CD8-positive, alpha-beta memory T cell (primary cell): ENCODE measurements around the gene TAC3. TPM values are rescaled to one million over a fixed set of nuclear protein-coding genes. Genes with fewer than 3 reads are reported as not detected.
"Not testable (repeated sequence)": the region's sequence is repeated elsewhere in the genome, so short reads cannot be mapped to it uniquely, and the experiment has no call there.

Experiments
- CTCF ChIA-PET: fragments of 350-600 bp; sonication (Branson Sonifier 250); formaldehyde crosslinking; loops from one replicate; lab custom pipeline; 2021; ENCODE audit warnings: antibody characterized with exemption; lab: Charles Lee
- POLR2A ChIA-PET: fragments of 350-600 bp; sonication (Branson Sonifier 250); formaldehyde crosslinking; loops from one replicate; lab custom pipeline; 2021; ENCODE audit warnings: antibody characterized with exemption; lab: Charles Lee
- DNase-seq, 5 donors: peaks; one replicate each; pipeline versions ENCODE4 v3.0.0 to v3.0.0-alpha.2; 2020 to 2022; ENCODE audit warnings: mixed read lengths in 1 of 5
- H3K27ac ChIP-seq: one replicate; pipeline ENCODE4 v1.7.0; 2013; ENCODE audit warnings: low read depth, mild to moderate bottlenecking, low read length, moderate library complexity
- H3K27me3 ChIP-seq: 2 replicates; pipeline ENCODE4 v1.7.0; 2013; ENCODE audit warnings: low read length, mild to moderate bottlenecking; ENCODE audit not compliant: insufficient read depth, poor library complexity, severe bottlenecking
- H3K36me3 ChIP-seq: 2 replicates; pipeline ENCODE4 v1.7.0; 2013; ENCODE audit warnings: mild to moderate bottlenecking, low read length, moderate library complexity; ENCODE audit not compliant: insufficient read depth
- H3K4me1 ChIP-seq: 2 replicates; pipeline ENCODE4 v1.7.0; 2013; ENCODE audit warnings: mild to moderate bottlenecking, low read length, moderate library complexity; ENCODE audit not compliant: insufficient read depth
- H3K4me3 ChIP-seq: 2 replicates; pipeline ENCODE4 v1.7.0; 2013; ENCODE audit warnings: mild to moderate bottlenecking, low read length
- H3K9me3 ChIP-seq: 2 replicates; pipeline ENCODE4 v1.7.0; 2013; ENCODE audit warnings: mild to moderate bottlenecking, low read length
- H3K27ac Mint-ChIP-seq, 8 donors: one replicate each; pipeline ENCODE4 v1.8.0; 2020 to 2021; ENCODE audit warnings: mixed read lengths in 8 of 8, mild to moderate bottlenecking in 6 of 8, inconsistent platforms in 3 of 8, moderate library complexity in 3 of 8
- H3K27me3 Mint-ChIP-seq, 2 donors: one replicate each; pipeline ENCODE4 v1.8.0; 2020 to 2021; ENCODE audit warnings: mixed read lengths in 2 of 2, mild to moderate bottlenecking in 1 of 2, moderate library complexity in 1 of 2
- H3K36me3 Mint-ChIP-seq, 3 donors: one replicate each; pipeline ENCODE4 v1.8.0; 2020 to 2021; ENCODE audit warnings: mixed read lengths in 3 of 3, inconsistent platforms in 1 of 3, mild to moderate bottlenecking in 1 of 3
- H3K4me1 Mint-ChIP-seq, 3 donors: one replicate each; pipeline ENCODE4 v1.8.0; 2020 to 2021; ENCODE audit warnings: mixed read lengths in 3 of 3, inconsistent platforms in 1 of 3, mild to moderate bottlenecking in 1 of 3
- H3K4me3 Mint-ChIP-seq, 7 donors: one replicate each; pipeline ENCODE4 v1.8.0; 2020 to 2021; ENCODE audit warnings: mixed read lengths in 7 of 7, mild to moderate bottlenecking in 6 of 7, moderate library complexity in 4 of 7, inconsistent platforms in 2 of 7
- H3K9me3 Mint-ChIP-seq, 5 donors: one replicate each; pipeline ENCODE4 v1.8.0; 2020 to 2022; ENCODE audit warnings: mixed read lengths in 5 of 5, mild to moderate bottlenecking in 3 of 5, moderate library complexity in 2 of 5, inconsistent platforms in 1 of 5
- polyA plus RNA-seq: library from polyadenylated mRNA; unstranded; fragments of 300-500 nt; fragmentation: Illumina TruSeq; gene quantifications from one replicate; pipeline ENCODE4 v1.2.3, GENCODE V29; 2021
- total RNA-seq, 2 experiments: library from RNA; stranded (reverse); gene quantifications; one replicate each; pipeline ENCODE4 v1.2.3, GENCODE V29; 2021

Gene TAC3
- total and polyA plus RNA-seq, 3 experiments from 2014 or later: not detected

DNA sequence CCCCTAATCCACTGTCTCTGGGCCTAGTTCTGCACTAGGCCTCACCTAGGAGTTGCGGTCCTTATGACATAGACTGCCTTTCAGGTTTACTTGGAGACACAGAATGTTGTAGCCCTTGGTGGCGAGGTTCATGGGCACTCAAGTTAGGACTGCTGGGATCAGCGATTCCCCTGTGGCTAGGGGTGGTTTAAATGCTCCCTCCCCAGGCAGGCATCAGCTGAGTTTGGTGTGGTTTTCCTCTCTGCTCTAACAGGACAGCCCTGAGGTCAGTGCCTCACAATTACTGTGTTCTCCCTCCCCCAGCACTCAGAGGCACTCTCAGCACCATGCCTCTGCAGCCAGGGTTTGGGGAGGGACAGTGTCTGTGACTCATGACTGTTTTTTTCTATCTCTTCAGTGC is 36.7 kb downstream of the TAC3 start:
- POLR2A ChIA-PET: no interaction called here
- Mint-ChIP-seq H3K27me3 (no peaks in the 10 kb centered on the region), H3K9me3 (peaks cover 0 to 3% (median 0%) of the 10 kb centered on the region in 5 donors)

DNA sequence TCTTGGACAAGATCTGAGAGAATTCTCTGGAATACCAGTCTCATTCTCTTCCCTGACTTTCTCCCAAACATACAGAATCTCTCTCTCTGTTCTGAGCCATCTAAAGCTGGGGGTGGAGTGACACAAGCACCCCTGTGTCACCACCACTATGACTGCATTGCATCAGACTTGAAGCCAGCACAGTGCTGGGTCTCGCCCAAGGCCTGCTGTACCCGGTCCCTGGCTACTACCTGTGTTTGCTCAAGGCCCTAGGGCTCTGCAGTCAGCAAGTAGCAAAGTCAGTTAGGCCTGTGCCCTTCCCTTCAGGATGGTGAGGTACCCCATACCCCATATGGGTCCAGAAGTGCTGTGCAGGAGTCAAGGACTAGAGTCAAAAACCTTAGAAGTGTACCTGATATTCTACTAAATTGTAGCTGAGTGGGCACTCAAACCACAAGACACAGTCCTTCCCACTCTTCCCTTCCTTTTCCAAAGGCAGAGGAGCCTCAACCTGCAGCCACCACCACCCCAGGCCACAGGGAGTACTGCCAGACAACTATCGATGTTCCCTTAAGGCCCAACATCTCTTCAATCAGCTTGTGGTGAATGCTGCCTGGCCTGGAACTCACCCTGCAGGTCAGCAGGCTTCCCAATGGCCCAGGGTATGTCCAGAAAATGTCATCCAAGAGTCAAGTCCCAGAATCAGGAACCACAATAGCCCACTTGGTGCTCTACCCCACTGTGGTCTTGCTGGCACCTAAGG is 37.8 kb downstream of the TAC3 start:
- H3K27ac ChIP-seq: no peak overlapping the region
- H3K4me1 ChIP-seq: no peaks in the 10 kb centered on the region
- Mint-ChIP-seq H3K36me3 (peaks cover 0 to 3% (median 0%) of the 10 kb centered on the region in 3 donors), H3K4me3 (no peak overlapping the region), H3K4me1 (no peaks in the 10 kb centered on the region), H3K9me3 (peaks cover 0 to 3% (median 0%) of the 10 kb centered on the region in 5 donors), H3K27ac (peak overlapping the region in 2 of 8 donors; percentile 33 to 77), H3K27me3 (no peaks in the 10 kb centered on the region)
- no peaks in the 10 kb centered on the region for H3K9me3 ChIP-seq
- H3K36me3 ChIP-seq: no peaks in the 10 kb centered on the region
- H3K4me3 ChIP-seq: no peak overlapping the region
- DNase-seq: no peak
- CTCF ChIA-PET: no interaction called here
- POLR2A ChIA-PET: no interaction called here
- no peaks in the 10 kb centered on the region for H3K27me3 ChIP-seq

More for the DNA sequence above, 36.7 kb downstream of the TAC3 start:
- Mint-ChIP-seq H3K4me1 (no peaks in the 10 kb centered on the region), H3K36me3 (peaks cover 0 to 3% (median 0%) of the 10 kb centered on the region in 3 donors), H3K27ac (no peak overlapping the region), H3K4me3 (no peak overlapping the region)
- Histone ChIP-seq H3K36me3 (no peaks in the 10 kb centered on the region), H3K4me1 (no peaks in the 10 kb centered on the region), H3K9me3 (no peaks in the 10 kb centered on the region), H3K27me3 (no peaks in the 10 kb centered on the region), H3K27ac (no peak overlapping the region), H3K4me3 (no peak overlapping the region)
- CTCF ChIA-PET: no interaction called here
- DNase-seq: no peak

DNA sequence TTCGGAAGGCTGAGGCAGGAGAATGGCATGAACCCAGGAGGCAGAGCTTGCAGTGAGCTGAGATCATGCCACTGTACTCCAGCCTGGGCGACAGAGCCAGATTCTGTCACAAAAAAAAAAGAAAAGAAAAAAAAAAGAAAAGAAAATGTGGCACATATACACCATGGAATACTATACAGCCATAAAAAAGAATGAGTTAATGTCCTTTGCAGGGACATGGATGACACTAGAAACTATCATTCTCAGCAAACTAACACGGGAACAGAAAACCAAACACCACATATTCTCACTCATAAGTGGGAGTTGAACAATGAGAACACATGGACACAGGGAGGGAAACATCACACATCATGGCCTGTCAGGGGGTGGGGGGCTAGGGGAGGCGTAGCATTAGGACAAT is 39.0 kb downstream of the TAC3 start:
- H3K27me3 ChIP-seq, DNase-seq, H3K9me3 ChIP-seq, CTCF ChIA-PET, H3K27ac ChIP-seq, H3K27ac Mint-ChIP-seq, H3K27me3 Mint-ChIP-seq, H3K36me3 Mint-ChIP-seq, H3K4me3 Mint-ChIP-seq, H3K4me1 Mint-ChIP-seq, H3K4me1 ChIP-seq, POLR2A ChIA-PET, H3K4me3 ChIP-seq, H3K36me3 ChIP-seq, H3K9me3 Mint-ChIP-seq: not testable (repeated sequence)

DNA sequence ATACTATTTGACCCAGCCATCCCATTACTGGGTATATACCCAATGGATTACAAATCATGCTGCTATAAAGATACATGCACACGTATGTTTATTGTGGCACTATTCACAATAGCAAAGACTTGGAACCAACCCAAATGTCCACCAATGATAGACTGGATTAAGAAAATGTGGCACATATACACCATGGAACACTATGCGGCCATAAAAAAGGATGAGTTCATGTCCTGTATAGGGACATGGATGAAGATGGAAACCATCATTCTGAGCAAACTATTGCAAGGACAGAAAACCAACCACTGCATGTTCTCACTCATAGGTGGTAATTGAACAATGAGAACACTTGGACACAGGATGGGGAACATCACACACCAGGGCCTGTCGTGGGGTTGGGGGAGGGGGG is 42.1 kb downstream of the TAC3 start:
- POLR2A ChIA-PET, H3K4me1 Mint-ChIP-seq, H3K4me3 ChIP-seq, H3K36me3 Mint-ChIP-seq, H3K4me3 Mint-ChIP-seq, H3K27me3 ChIP-seq, DNase-seq, H3K9me3 Mint-ChIP-seq, H3K27me3 Mint-ChIP-seq, H3K36me3 ChIP-seq, H3K27ac ChIP-seq, H3K9me3 ChIP-seq, H3K4me1 ChIP-seq, H3K27ac Mint-ChIP-seq, CTCF ChIA-PET: not testable (repeated sequence)

DNA sequence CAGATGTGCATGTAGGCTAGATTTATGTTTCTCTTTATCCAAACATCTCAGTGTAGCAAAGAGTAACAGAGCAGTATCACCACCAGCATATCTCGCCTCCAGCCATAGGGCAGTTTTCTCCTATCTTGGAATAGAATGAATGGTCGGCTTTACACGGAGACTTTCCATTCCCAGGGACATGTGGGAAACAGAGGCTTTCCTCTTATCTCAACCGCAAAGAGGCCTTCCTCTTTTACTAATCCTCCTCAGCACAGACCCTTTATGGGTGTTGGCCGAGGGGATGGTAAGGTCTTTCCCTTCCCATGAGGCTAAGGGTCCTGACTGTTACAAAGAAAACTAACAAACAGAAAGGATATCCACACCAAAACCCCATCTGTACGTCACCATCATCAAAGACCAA is 47.4 kb downstream of the TAC3 start:
- H3K27me3 Mint-ChIP-seq, H3K27ac Mint-ChIP-seq, H3K9me3 ChIP-seq, H3K36me3 ChIP-seq, POLR2A ChIA-PET, DNase-seq, H3K4me3 Mint-ChIP-seq, H3K27me3 ChIP-seq, H3K4me3 ChIP-seq, CTCF ChIA-PET, H3K4me1 Mint-ChIP-seq, H3K4me1 ChIP-seq, H3K27ac ChIP-seq, H3K36me3 Mint-ChIP-seq, H3K9me3 Mint-ChIP-seq: not testable (repeated sequence)

DNA sequence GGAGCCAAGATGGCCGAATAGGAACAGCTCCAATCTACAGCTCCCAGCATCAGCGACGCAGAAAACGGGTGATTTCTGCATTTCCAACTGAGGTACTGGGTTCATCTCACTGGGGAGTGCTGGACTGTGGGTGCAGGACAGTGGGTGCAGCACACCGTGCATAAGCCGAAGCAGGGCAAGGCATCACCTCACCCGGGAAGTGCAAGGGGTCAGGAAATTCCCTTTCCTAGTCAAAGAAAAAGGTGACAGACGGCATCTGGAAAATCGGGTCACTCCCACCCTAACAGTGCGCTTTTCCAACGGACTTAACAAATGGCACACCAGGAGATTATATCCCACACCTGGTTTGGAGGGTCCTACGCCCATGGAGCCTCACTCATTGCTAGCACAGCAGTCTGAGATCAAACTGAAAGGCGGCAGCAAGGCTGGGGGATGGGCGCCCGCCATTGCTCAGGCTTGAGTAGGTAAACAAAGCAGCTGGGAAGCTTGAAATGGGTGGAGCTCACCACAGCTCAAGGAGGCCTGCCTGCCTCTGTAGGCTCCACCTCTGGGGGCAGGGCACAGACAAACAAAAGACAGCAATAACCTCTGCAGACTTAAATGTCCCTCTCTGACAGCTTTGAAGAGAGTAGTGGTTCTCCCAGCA is 50.2 kb downstream of the TAC3 start:
- H3K4me3 Mint-ChIP-seq, H3K36me3 Mint-ChIP-seq, H3K27me3 Mint-ChIP-seq, DNase-seq, H3K27ac ChIP-seq, POLR2A ChIA-PET, H3K4me1 ChIP-seq, CTCF ChIA-PET, H3K36me3 ChIP-seq, H3K27ac Mint-ChIP-seq, H3K9me3 ChIP-seq, H3K27me3 ChIP-seq, H3K9me3 Mint-ChIP-seq, H3K4me1 Mint-ChIP-seq, H3K4me3 ChIP-seq: not testable (repeated sequence)

DNA sequence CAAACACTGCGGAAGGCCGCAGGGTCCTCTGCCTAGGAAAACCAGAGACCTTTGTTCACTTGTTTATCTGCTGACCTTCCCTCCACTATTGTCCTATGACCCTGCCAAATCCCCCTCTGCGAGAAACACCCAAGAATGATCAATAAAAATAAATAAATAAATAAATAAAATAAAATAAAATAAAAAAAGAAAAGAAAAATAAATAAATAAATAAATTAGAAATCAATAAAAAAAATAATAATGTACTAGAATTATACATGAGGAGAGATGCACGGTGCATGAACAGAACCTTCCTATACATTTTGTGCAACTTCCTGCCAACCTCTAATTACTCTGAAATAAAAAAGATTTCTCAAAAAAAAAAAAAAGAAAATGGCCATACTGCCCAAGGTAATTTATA is 51.2 kb downstream of the TAC3 start:
- H3K27me3 ChIP-seq, H3K4me3 Mint-ChIP-seq, H3K4me1 ChIP-seq, H3K27ac ChIP-seq, H3K4me1 Mint-ChIP-seq, DNase-seq, POLR2A ChIA-PET, H3K36me3 ChIP-seq, H3K9me3 Mint-ChIP-seq, H3K9me3 ChIP-seq, H3K27ac Mint-ChIP-seq, CTCF ChIA-PET, H3K27me3 Mint-ChIP-seq, H3K4me3 ChIP-seq: not testable (repeated sequence)
- peaks cover 0 to 11% (median 5%) of the 10 kb centered on the region in 3 donors for H3K36me3 Mint-ChIP-seq

DNA sequence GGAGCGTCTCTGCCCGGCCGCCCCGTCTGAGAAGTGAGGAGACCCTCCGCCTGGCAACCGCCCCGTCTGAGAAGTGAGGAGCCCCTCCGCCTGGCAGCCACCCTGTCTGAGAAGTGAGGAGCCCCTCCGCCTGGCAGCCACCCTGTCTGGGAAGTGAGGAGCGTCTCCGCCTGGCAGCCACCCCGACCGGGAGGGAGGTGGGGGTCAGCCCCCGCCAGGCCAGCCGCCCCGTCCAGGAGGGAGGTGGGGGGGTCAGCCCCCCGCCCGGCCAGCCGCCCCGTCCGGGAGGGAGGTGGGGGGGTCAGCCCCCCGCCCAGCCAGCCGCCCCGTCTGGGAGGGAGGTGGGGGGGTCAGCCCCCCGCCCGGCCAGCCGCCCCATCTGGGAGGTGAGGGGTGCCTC is 52.8 kb downstream of the TAC3 start:
- H3K9me3 Mint-ChIP-seq, CTCF ChIA-PET: not testable (repeated sequence)
- peaks cover 0 to 11% (median 4%) of the 10 kb centered on the region in 3 donors for H3K36me3 Mint-ChIP-seq

More for the DNA sequence above, 52.8 kb downstream of the TAC3 start:
- H3K27me3 ChIP-seq, DNase-seq, H3K27me3 Mint-ChIP-seq, H3K9me3 ChIP-seq, H3K4me3 ChIP-seq, H3K4me1 ChIP-seq, H3K4me1 Mint-ChIP-seq, POLR2A ChIA-PET, H3K4me3 Mint-ChIP-seq, H3K27ac Mint-ChIP-seq, H3K36me3 ChIP-seq, H3K27ac ChIP-seq: not testable (repeated sequence)
